ENCODE measurements around the gene GRIFIN. TPM values are rescaled to one million over a fixed set of nuclear protein-coding genes. Genes with fewer than 3 reads are reported as not detected.

The GRIFIN gene, protein sequence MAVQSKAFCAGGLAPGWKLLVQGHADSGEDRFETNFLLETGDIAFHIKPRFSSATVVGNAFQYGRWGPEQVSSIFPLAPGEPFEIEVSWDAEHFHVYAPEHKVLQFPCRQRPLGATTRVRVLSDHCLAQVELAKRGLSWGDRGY
- not detected for total RNA-seq
- long read RNA-seq = 0 reads

DNA sequence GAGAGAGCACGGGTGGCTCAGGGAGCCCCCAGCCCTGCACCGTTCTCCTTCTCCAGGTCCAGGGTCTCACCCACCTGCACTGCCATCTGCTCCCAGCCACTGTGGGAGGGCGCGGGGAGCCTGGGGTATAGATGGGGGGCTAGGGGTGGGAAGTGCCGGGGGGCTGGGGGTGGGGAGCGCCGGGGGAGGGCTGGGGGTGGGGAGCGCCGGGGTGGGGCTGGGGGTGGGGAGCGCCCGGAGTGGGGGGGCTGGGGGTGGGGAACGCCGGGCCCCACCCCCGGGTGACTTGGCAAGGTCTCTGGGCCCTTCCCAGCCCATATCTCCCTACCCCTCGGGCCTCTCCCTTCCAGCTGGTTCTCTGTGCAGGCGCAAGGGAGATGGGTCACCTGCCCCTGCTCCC is at the start of gene GRIFIN:
Gene GRIFIN, minus strand, starts transcription at position 101 of the 400 bp plus-strand sequence. Its CDS starts 15 bp downstream, at position 86.
- Histone ChIP-seq H3K36me3 (no peaks in the 10 kb centered on the region), H3K9me3 (no peaks in the 10 kb centered on the region), H3K27ac (no peak within 1 kb of the TSS), H3K4me1 (peaks cover 20% of the 10 kb centered on the region), H3K4me3 (no peak within 1 kb of the TSS), H3K27me3 (peaks cover 8% of the 10 kb centered on the region)
- DNase-seq (no peak), ATAC-seq (no peak)
- intact Hi-C loops (cut with DNase I) = no loop called here
- TF ChIP-seq, protein P1, sequence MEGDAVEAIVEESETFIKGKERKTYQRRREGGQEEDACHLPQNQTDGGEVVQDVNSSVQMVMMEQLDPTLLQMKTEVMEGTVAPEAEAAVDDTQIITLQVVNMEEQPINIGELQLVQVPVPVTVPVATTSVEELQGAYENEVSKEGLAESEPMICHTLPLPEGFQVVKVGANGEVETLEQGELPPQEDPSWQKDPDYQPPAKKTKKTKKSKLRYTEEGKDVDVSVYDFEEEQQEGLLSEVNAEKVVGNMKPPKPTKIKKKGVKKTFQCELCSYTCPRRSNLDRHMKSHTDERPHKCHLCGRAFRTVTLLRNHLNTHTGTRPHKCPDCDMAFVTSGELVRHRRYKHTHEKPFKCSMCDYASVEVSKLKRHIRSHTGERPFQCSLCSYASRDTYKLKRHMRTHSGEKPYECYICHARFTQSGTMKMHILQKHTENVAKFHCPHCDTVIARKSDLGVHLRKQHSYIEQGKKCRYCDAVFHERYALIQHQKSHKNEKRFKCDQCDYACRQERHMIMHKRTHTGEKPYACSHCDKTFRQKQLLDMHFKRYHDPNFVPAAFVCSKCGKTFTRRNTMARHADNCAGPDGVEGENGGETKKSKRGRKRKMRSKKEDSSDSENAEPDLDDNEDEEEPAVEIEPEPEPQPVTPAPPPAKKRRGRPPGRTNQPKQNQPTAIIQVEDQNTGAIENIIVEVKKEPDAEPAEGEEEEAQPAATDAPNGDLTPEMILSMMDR (IDR thresholded peaks at IDR 0.05) = no peak

DNA sequence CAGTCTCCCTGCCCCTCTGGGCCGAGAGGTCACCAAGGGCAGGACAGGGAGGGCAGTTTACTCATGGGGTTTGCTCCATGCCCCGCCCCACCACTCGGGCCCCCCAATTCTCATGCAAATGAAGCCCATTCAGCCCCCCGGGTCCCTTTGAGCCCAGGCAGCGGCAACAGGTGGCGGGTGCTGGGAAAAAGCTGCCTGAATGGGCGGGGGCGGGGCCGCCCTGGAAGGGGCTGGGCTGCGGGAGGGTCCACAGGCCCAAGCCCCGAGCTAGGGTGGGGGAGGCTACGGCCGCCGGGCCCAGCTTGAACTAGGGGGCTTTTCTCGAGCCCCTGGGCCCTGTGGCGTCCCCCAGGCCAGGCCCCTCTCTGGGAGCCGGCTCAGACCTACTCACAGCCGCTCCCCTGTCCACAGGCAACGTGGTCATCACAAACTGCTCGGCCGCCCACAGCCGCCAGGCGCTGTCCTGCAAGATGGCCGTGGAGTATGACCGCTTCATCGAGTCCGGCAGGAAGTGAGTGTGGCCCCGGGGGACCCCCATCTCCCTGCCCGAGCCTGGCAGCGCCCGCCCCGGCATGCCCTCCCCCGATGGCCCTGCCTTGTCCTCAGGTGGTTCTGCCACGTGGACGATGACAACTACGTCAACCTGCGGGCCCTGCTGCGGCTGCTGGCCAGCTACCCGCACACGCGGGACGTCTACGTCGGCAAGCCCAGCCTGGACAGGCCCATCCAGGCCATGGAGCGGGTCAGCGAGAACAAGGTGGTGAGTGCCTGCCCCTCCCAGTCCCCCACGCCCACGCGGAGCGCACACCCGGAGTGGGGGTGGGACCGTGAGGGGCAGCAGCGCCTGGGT is 48.8 kb upstream of the GRIFIN start:
- DNase-seq = no peak

DNA sequence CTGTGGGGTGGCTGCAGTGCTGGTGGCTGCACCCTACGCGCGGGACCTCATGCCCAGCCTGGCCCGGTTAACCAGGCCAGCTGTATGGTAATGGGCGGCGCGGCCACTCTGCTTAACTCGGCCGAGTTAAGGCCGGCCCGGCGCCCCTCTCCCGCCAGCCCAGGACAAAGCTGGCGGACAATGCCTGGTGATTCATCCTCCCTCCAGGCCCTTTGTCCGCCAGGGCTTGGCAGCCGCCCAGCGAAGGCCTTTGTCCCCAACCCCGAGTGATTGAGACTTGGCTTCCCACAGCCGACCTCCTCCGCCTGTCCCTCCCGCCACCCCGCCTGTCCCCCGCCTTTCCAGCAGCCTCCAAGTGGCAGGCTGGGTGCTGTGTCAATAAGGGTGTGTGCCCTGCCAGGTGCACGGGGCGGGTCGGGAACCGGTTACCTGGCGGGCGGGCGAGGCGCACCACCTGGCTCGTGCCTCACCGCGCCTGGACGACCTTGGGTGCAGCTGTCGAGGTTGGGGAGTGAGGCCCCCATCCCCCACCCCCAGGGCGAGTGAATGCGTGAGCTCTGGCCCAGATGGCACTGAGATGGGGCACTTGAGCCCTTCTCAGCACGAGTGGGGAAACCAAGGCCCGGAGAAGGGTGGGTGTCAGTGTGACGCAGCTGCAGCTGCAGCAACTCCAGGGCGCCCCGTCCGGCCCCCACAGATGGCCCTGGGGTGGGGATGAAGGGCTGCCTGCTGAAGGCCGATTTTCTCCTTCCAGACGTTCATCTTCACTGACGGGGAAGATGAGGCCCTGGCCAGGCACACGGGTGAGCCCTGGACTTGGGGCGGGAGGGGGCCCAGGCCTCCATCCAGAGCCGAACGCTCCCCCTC is 48.0 kb upstream of the GRIFIN start:
- Histone ChIP-seq H3K36me3 (peaks cover 23% of the 10 kb centered on the region), H3K4me3 (peak overlapping the region; percentile 65), H3K4me1 (peaks cover 80% of the 10 kb centered on the region), H3K27me3 (no peaks in the 10 kb centered on the region), H3K9me3 (no peaks in the 10 kb centered on the region), H3K27ac (peak overlapping the region; percentile 87)
- peak; percentile 94 for DNase-seq
- peak; percentile 62 for ATAC-seq
- intact Hi-C loops (cut with DNase I) = no loop called here
- TF ChIP-seq, protein P1 (IDR thresholded peaks at IDR 0.05) = no peak

More for the DNA sequence above, 48.8 kb upstream of the GRIFIN start:
- H3K4me1 ChIP-seq = peaks cover 82% of the 10 kb centered on the region
- TF ChIP-seq, protein P1 (IDR thresholded peaks at IDR 0.05) = no peak
- intact Hi-C loops (cut with DNase I) = no loop called here
- H3K27ac ChIP-seq = peak overlapping the region; percentile 87
- no peaks in the 10 kb centered on the region for H3K27me3 ChIP-seq
- no peaks in the 10 kb centered on the region for H3K9me3 ChIP-seq
- H3K4me3 ChIP-seq = no peak overlapping the region
- H3K36me3 ChIP-seq = peaks cover 23% of the 10 kb centered on the region
- no peak for ATAC-seq

DNA sequence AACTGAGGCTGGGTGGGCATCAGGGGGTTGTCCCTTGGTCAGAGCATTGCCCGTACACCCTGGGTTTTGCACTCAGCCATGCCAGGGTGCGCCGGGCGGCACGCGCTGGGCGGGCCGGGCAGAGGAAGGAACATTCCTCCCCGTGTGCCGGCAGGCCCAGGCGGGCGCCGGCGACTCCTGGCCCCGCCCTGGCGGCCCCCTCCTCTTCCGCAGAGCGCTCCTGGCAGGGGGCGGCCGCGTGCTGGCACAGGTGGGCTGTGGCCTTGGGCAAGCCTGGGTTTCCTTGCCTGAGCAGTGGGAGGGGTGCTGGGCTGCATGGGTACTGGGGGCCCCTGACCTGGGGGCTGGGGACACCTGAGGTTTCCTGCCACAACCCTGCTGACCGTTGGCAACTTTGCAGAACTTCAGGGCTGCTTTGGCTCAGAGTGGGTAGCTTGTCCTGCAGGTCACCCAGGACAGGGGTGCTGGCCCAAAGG is 47.3 kb upstream of the GRIFIN start:
- DNase-seq = peak; percentile 82
- H3K27ac ChIP-seq = peak overlapping the region; percentile 87

More for the DNA sequence above, 47.3 kb upstream of the GRIFIN start:
- intact Hi-C loops (cut with DNase I) = no loop called here
- Histone ChIP-seq H3K4me3 (peak overlapping the region; percentile 65), H3K27me3 (no peaks in the 10 kb centered on the region), H3K9me3 (no peaks in the 10 kb centered on the region), H3K36me3 (peaks cover 23% of the 10 kb centered on the region), H3K4me1 (peaks cover 80% of the 10 kb centered on the region)
- ATAC-seq = peak; percentile 44
- TF ChIP-seq, protein P1 (IDR thresholded peaks at IDR 0.05) = no peak
